NCI-H82 (cell line): ENCODE measurements around the gene TCN1.
"Not testable (repeated sequence)": the region's sequence is repeated elsewhere in the genome, so short reads cannot be mapped to it uniquely, and the experiment has no call there.

ENCODE experiments used
- DNase-seq: peaks from one replicate; lab custom pipeline; 2025; lab: John Stamatoyannopoulos, UW

TCN1 gene

DNA sequence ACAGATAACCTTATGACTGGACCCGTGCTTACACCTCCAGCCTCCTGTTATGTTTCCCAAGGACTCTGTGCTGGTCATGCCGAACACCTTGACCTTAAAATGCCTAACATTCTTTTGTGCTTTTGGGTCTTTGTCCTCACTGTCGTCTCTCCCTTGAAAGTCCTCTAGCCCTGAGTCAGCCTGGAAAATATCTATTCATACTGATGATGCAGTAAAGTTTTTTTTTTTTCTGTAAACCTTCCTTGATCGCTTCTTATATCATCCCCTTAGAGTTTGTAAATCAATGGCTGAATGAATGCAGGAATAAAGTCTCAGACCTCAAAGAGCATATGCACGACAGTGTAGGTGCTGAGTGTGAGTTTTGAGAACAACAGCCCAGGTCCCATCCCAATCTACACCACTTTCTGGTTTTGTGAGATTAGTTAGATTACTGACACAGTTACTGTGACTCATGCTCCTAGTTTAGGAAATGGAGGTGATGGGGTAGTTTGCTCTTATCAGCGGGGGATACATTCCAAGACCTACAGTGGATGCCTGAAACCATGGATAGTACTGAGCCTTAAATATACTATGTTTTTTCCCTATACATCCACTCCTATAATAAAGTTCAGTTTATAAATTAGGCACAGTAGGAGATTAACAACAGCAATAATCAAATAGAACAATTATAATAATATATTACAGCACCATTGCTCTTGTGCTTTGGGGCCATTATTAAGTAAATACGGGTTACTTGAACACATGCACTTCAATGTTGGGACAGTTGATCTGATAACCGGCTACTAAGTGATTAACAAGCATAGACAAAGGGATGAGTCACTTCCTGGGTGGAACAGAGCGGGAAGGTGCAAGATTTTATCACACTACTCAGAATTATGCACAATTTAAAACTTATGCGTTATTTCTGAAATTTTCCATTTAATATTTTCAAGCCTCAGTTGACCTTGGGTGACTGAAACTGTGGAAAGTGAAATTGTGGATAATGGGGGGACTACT is 8.6 kb downstream of the TCN1 start:
- no peak for DNase-seq

GRCh38 chr11:59854871-59855270 is 11.4 kb downstream of the TCN1 start:
- DNase-seq = no peak

GRCh38 chr11:59851416-59851815 is 14.9 kb downstream of the TCN1 start:
- DNase-seq = not testable (repeated sequence)

DNA sequence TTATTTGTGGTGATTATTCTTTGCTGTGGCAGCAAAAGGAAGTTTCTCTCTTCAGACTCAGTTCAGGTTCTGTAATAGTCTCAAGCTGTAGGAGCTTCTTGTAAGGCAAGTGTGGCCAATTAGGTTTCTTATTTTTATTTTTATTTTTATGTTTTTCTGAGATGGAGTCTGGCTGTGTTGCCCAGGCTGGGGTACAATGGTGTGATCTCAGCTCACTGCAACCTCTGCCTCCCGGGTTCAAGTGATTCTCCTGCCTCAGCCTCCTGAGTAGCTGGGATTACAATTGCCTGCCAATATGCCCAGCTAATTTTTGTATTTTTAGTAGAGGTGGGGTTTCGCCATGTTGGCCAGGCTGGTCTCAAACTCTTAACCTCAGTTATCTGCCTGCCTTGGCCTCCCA is 16.7 kb downstream of the TCN1 start:
- not testable (repeated sequence) for DNase-seq

DNA sequence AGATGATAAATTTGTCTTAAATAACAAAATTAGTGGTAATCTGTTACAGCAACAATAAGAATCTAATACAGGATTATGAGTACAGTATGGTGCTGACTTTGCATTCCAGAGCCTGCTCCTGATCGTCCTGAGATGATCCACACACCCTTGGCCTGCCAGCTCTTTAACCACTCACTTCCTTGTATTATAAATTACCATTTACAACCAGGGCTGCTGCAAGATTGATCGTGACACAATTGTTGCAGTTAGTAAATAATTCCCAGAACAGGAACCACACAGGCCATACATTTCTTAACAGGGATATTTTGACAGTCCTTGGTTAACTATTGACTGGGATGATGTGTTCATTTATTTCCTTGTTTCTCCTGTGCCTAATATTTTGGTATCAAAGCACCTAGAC is 17.2 kb downstream of the TCN1 start:
- DNase-seq = no peak

- DNase-seq = not testable (repeated sequence)
Observed at GRCh38 chr11:59848439-59848838, 17.8 kb downstream of the TCN1 start.

- no peak for DNase-seq
Observed at GRCh38 chr11:59847626-59848025, 18.7 kb downstream of the TCN1 start.

DNA sequence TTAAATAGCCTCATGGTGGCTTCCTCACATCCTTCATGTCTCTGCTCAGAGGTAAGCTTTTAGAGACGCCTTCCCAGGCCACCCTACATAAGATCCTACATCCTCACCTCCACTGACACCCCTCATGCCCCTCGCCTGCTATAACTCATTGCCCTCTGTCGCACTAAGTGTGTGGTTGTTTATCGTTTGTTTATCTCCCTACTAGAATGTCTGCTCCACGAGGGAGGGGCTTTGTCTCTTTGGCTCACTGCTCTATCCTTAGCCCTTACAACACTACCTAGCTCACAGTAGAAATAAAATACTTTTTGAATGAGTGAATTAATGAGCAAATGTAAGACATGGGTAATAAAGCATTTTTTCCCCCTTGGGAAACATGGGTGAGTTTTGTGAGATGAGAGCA is 19.7 kb downstream of the TCN1 start:
- DNase-seq = no peak

DNA sequence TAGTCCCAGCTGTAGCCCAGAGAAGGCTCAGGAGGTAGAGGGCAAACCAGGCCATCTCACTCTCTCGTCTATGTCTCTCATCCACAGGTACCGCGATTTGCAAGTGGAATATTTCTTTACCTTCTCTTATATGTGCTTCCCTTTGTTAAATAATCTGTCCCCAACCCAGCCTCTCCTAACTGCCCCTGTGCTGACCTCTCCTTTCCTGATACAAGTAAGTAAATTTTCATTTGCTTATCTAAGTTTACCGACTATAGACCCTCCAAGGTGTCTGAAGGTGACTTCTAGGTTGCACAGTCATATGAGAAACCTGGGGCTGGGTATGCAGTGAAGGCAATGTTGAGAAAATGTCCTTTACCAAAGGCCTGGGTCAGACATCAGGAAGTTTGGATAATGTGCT is 20.9 kb downstream of the TCN1 start, which contains the start of gene CBLIF:
CBLIF (minus strand) TSS at position 101 of the 400 bp plus-strand sequence; CDS start at position 55, 46 bp downstream.
- no peak for DNase-seq

DNA sequence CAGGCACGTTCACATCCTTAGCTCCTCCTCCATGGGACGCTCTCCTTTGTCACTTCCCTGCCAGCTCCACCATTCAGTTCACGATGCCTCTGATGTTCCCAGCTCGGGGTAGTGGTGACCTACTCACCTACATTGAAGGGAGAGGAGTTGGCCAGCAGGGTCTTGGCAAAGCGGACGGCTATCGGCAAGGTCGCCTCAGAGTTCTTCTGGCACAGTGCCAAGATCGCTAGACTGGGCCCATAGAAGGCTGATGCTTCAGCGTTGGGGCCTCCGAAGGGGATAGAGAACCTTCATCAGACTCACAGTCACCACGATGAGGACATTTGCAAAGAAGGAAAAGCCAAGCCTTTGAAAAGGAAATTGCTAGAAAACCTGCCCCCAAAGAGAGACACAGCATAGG is 24.0 kb downstream of the TCN1 start:
- peak; percentile 13 for DNase-seq

GRCh38 chr11:59841514-59841913 is 24.8 kb downstream of the TCN1 start:
- no peak for DNase-seq

GRCh38 chr11:59839615-59840014 is 26.7 kb downstream of the TCN1 start:
- DNase-seq = no peak

DNA sequence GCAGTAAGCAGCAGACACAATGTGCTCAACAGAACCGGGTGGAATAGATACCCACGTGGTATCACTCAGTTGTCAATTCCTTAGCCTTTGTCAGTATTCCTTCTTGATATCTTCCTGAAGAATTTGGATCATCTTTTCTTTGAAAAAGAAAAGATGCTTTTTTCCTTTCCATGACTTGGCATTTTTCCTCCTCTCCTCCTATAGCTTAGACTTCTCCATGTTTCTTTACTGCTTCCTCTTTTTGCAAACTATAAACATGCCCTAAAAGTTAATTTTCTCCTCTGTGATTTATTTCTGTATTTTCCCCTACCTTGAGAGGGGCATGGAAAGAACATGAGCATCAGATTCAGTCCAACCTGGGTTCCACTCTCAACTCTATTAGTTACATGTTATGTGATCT is 32.7 kb downstream of the TCN1 start:
- DNase-seq = no peak

- no peak for DNase-seq
Observed at GRCh38 chr11:59829358-59829757, 36.9 kb downstream of the TCN1 start.

DNA sequence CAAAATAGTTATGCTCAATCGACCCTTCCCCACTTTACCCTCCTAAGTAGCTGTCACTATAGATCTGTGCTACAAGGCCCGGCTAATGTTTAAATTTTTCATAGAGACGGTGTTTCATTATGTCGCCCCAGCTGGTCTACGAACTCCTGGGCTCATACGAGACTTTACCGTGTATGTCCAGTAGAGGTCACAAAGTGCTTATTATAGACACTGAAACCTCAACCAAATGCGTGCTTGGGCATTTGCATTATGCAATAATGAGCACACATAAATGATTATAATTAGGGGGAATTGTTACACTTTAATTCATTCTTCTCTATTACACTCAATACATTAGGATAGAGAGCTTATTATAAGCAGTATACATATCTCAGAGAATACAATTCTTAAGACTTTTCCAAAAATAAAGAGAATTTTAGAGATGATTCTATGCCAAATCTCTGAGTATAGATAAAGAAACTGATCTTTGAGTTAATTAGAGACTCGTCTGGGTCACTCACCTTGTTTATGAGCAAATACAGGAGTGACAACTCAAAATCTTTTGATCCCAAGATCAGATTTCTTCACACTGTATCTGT is 43.2 kb downstream of the TCN1 start:
- DNase-seq = peak; percentile 76

DNA sequence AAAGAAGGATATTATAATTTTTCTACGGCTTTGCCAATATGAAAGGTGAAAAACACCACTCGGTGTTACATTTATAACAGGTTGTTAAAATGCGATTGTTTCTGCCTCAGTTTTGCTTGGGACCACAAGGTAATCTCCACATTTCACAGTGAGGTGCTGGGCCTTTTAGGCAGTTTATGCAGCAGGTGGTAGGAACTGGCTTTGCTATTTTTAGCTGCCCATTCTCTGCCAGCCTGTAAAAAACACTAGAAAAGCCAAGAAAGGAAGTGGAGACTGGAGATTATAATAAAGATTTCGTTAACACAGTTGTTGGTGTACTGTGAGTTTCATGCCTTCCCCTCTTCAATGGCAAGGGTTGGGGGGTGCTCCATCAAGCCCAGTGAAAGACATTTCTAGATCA is 47.7 kb downstream of the TCN1 start:
- DNase-seq = no peak

- not testable (repeated sequence) for DNase-seq
Observed at GRCh38 chr11:59816434-59816833, 49.9 kb downstream of the TCN1 start.

DNA sequence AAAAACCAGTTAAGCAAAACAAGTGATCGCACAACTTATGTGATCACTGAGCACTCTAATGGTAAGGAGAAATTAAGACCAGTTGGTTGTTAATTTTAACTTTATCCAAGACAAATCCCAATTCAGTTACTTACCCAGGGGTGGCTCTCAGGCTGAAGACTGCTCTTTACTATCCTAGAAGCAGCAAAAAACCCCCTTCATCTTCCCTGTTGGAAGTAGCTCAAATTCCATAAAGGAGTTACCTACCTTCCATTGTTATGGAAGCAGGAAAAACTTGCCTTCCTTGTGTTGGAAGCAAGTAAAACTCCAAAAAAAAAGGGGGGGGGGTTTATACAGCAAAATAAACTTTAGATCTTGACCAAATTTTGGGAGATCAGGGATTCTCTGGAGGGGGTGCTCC is 50.5 kb downstream of the TCN1 start:
- DNase-seq = no peak

DNA sequence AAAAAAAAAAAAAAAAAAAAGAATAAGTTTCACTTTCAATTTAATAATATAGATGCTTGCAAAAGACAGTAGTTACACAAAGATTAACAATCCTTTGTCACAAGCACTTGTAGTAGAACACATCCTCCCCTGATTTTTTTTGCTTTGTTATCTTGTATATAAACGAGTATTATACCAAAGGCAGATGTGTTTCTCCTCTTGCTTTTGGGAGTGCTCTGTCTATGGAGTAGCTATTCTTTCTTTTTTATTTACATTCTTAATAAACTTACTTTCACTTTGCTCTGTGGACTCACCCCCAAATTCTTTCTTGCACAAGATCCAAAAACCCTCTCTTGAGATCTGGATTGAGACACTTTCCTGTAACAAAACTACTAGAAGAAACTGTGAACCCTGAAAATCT is 52.3 kb downstream of the TCN1 start:
- DNase-seq = no peak

DNA sequence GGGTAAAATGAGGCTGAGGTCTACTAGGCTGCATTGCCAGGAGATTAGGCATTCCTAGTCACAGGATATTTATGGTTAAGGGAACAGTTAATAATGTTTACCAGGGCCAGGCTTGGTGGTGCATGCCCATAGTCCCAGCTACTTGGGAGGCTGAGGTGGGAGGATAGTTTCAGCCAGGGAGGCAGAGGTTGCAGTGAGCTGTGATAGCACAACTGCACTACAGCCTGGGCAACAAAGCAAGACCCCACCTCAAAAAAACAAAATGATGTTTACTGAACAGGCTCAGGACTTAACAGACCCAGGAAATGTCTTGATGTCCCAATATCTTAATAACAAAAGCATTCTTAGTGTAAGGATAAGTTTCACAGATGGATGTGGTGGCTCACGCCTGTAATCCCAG is 52.9 kb downstream of the TCN1 start:
- DNase-seq = no peak

DNA sequence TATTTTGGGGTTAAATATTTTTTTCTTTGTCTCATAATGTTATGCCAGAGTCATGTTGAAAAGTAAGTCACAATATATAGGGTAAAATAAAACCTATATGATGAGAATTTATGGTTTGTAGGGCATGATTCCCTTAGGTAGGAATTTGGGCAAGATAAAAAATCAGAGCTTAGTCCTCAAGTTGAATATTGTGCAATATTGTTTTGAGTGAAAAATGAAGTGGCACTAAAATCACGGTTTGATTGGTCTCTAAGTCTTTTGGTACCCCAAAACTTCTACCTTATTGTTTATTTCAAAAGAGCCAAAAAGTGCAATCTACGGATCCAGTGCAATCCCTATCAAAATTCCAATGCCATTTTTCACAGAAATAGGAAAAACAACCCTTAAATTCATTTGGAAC is 54.1 kb downstream of the TCN1 start:
- DNase-seq = no peak

DNA sequence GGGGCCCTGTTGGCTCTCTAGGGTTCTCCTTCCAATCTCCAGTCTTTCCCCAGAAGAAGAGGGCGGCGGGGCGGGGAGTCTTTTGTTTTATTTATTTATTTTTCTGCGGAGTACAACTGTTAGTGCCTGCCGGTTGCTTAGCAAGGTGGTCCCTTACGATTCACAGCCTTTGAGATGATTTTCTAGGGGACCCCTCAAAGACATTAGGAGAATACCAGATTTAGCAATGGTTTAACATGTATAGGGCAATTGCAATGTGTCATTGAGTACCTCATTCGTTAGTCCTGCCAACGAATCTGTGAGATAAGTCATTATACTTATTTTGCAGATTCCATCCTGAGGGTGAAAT is 55.4 kb downstream of the TCN1 start:
- DNase-seq = no peak

DNA sequence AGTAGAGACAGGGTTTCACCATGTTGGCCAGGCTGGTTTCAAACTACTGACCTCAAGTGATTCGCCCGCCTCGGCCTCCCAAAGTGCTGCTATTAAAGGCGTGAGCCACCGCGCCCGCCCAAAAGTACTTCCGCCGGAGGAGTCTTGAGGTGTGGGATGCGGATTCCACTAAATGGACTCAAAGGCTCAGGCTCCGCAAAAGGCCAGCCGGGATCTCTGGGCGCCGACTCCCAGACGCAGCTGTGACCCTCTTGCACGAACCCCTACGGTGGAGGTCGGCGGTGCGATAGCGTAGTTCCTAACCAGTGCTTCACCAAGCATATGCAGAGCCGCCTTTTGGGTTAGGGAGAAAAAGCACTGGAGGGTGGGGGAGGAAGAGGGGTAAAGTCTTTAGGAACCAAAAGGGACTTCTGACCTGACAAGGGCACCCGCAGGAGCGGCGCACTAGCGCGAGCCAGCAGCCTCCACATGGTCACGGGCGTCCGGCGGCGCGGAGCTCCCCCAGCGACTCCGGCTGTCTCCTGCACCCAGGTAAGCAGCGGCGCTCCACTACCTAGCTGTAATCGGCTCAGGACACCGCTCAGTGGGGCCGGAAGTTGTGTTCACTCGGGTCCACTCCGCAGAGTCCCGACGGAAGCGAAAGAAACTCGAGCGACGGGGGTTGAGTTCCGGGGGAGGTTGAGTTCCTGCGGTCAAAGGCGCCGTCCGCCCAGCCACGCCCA is 55.9 kb downstream of the TCN1 start, which contains the start of gene MRPL16:
MRPL16 (minus strand) TSS at position 590 of the 722 bp plus-strand sequence; CDS start at position 470, 120 bp downstream.
- peak; percentile 95 for DNase-seq
